Measurements from ENCODE around the gene OTULINL. TPM values are rescaled to one million over a fixed set of nuclear protein-coding genes. Genes with fewer than 3 reads are reported as not detected.

OTULINL gene
- total RNA-seq, 1 donor from 2014 or later: 3.4 TPM

DNA sequence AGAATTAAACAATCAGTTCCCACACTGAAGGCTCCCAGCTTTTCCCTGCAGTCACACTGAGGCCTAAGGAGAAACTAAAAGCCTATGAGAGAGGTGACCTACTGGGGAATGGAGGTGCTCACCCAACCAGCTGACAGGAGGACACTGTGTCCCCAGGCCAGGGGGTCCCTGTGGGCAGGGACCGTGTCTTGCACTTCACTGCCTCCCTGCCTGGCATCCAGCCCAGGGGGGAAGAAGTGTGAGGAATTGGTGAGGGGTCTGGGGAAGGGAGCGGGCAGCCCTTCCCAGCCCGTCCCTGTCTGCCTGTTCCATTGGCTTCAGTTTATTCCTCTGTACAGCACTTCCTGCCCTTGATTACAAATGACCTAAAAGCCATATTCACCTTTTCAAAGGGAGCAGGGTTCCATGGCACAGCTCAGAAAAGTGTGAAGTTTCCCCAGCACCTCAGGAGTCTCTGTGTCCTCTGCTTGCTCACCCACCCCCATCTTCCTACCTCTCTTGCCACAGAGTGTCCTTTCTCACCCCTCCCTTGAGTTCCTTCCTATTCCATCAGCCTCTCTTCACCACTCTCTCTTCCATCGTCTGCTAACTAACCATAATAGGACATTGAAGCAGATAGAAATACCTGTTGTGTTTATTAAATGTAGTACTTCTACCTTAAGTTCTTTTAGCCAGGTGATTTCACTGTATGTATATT is 12.9 kb downstream of the OTULINL start:
- Mint-ChIP-seq H3K27ac (ENCODE audit: unreplicated experiment) (no peak overlapping the region), H3K4me3 (no peak overlapping the region), H3K4me1 (no peaks in the 10 kb centered on the region), H3K9me3 (peaks cover 4% of the 10 kb centered on the region), H3K27me3 (ENCODE audit: low read depth) (no peaks in the 10 kb centered on the region), H3K36me3 (ENCODE audit: low read depth) (no peaks in the 10 kb centered on the region)
- TF ChIP-seq CTCF (conservative IDR thresholded peaks at IDR 0.05): no peak
- no peak for DNase-seq (ENCODE audit: low read depth, low spot score)

DNA sequence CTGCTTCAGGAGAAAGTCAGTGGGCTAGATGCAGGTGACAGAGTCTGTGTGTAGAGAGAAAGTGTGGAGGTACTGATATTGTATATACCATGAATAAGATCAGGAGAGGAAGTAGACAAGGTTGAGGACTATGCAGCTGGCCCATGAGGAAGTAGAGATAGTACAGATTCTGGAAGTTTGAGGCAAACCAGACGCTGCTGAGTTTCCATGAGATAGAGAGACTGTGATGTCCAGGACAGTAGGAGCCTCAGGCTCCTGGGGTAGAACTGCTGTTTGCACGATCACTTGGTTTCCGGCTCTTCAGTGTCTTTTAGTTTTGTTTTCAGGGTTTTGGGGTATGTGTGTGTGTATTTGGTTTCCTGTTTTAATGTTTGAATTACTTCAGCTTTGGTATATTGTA is 13.6 kb downstream of the OTULINL start:
- Mint-ChIP-seq H3K36me3 (ENCODE audit: low read depth) (no peaks in the 10 kb centered on the region), H3K27me3 (ENCODE audit: low read depth) (no peaks in the 10 kb centered on the region), H3K4me1 (no peaks in the 10 kb centered on the region), H3K4me3 (no peak overlapping the region), H3K27ac (ENCODE audit: unreplicated experiment) (peak overlapping the region; percentile 68), H3K9me3 (peaks cover 4% of the 10 kb centered on the region)
- TF ChIP-seq CTCF (conservative IDR thresholded peaks at IDR 0.05): no peak
- DNase-seq (ENCODE audit: low read depth, low spot score): no peak

GRCh38 chr5:14595891-14596290 is 14.3 kb downstream of the OTULINL start:
- Mint-ChIP-seq H3K27me3 (ENCODE audit: low read depth) (no peaks in the 10 kb centered on the region), H3K9me3 (peaks cover 4% of the 10 kb centered on the region), H3K27ac (ENCODE audit: unreplicated experiment) (no peak overlapping the region), H3K4me1 (no peaks in the 10 kb centered on the region), H3K36me3 (ENCODE audit: low read depth) (no peaks in the 10 kb centered on the region), H3K4me3 (no peak overlapping the region)
- no peak for TF ChIP-seq CTCF (conservative IDR thresholded peaks at IDR 0.05)
- DNase-seq (ENCODE audit: low read depth, low spot score): no peak

GRCh38 chr5:14597080-14597479 is 15.5 kb downstream of the OTULINL start:
- no peak for TF ChIP-seq CTCF (conservative IDR thresholded peaks at IDR 0.05)
- H3K9me3 Mint-ChIP-seq: peaks cover 4% of the 10 kb centered on the region
- no peak for DNase-seq (ENCODE audit: low read depth, low spot score)
- H3K27ac Mint-ChIP-seq (ENCODE audit: unreplicated experiment): no peak overlapping the region
- no peaks in the 10 kb centered on the region for H3K36me3 Mint-ChIP-seq (ENCODE audit: low read depth)
- no peaks in the 10 kb centered on the region for H3K27me3 Mint-ChIP-seq (ENCODE audit: low read depth)
- no peak overlapping the region for H3K4me3 Mint-ChIP-seq
- H3K4me1 Mint-ChIP-seq: no peaks in the 10 kb centered on the region

DNA sequence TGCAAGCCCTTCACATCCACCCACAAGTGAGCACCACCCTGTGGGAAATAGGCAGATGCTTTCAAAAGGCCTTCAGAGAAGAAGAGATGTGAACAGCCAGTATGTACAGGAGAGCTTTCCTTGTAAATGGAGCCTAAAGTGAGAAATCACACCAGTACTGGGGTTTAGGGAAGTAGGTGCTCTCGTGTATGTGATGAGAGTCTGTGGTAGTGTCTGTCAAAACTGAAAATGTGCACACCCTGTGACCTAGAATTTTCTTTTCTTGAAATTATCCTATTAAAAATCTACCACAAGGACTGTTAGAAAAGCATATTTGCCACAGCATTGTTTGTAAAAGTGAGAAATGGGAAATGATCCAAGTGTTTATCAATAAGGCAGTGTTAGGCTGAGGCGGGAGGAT is 16.6 kb downstream of the OTULINL start:
- H3K27me3 Mint-ChIP-seq (ENCODE audit: low read depth): no peaks in the 10 kb centered on the region
- no peak for TF ChIP-seq CTCF (conservative IDR thresholded peaks at IDR 0.05)
- peaks cover 4% of the 10 kb centered on the region for H3K9me3 Mint-ChIP-seq
- H3K27ac Mint-ChIP-seq (ENCODE audit: unreplicated experiment): no peak overlapping the region
- DNase-seq (ENCODE audit: low read depth, low spot score): no peak
- H3K36me3 Mint-ChIP-seq (ENCODE audit: low read depth): no peaks in the 10 kb centered on the region
- no peak overlapping the region for H3K4me3 Mint-ChIP-seq
- H3K4me1 Mint-ChIP-seq: no peaks in the 10 kb centered on the region
